CD14-positive monocyte (primary cell): ENCODE data around the gene EXT2. TPM values are rescaled to one million over a fixed set of nuclear protein-coding genes. Genes with fewer than 3 reads are reported as not detected.

Experiments used
- DNase-seq, 3 donors: peaks; one replicate each; pipeline ENCODE4 v3.0.0-alpha.2; 2011 to 2022
- H2AFZ ChIP-seq: 2 replicates; pipeline ENCODE4 v1.6.0; 2012; ENCODE audit warnings: mild to moderate bottlenecking, low read depth, low read length, inconsistent platforms; ENCODE audit not compliant: insufficient read depth, poor library complexity, severe bottlenecking
- H3K27ac ChIP-seq, 2 donors: 1 replicate in 1 of 2; 2 replicates in 1 of 2; pipeline ENCODE4 v1.5.1; 2012 to 2013; ENCODE audit warnings: low read length in 2 of 2, control low read depth in 1 of 2, inconsistent platforms in 1 of 2, low read depth in 1 of 2, mild to moderate bottlenecking in 1 of 2
- H3K27me3 ChIP-seq, 2 donors: one replicate each; pipeline versions ENCODE4 v1.6.0 to v1.6.1; 2011 to 2013; ENCODE audit warnings: low read length in 2 of 2; ENCODE audit not compliant: control insufficient read depth in 2 of 2, insufficient read depth in 2 of 2
- H3K36me3 ChIP-seq, 2 donors: replicated peaks in 1 of 2; 1 replicate in 1 of 2; 2 replicates in 1 of 2; pipeline versions ENCODE4 v1.5.1 to v1.6.1; 2012 to 2013; ENCODE audit warnings: low read length in 2 of 2, control low read depth in 1 of 2, inconsistent platforms in 1 of 2, mild to moderate bottlenecking in 1 of 2; ENCODE audit not compliant: insufficient read depth in 2 of 2, control insufficient read depth in 1 of 2
- H3K4me1 ChIP-seq, 2 donors: 1 replicate in 1 of 2; 2 replicates in 1 of 2; pipeline versions ENCODE4 v1.5.1 to v1.6.1; 2012 to 2013; ENCODE audit warnings: low read length in 2 of 2, control low read depth in 1 of 2, inconsistent platforms in 1 of 2, mild to moderate bottlenecking in 1 of 2, moderate library complexity in 1 of 2; ENCODE audit not compliant: insufficient read depth in 2 of 2, control insufficient read depth in 1 of 2
- H3K4me2 ChIP-seq: replicated peaks from 2 replicates; pipeline ENCODE3; 2012; ENCODE audit warnings: low read length, moderate library complexity, mild to moderate bottlenecking; ENCODE audit not compliant: poor library complexity, severe bottlenecking; ENCODE audit errors: extremely low read depth
- H3K4me3 ChIP-seq, 3 experiments: fragments of 200-600 bp in 1 of 3; sonication (generic) in 1 of 3; replicated peaks in 1 of 3; 1 replicate in 2 of 3; 2 replicates in 1 of 3; pipeline ENCODE4 v1.5.1; 2011 to 2013; ENCODE audit warnings: low read length in 3 of 3, mild to moderate bottlenecking in 3 of 3, control low read depth in 2 of 3, low read depth in 2 of 3, inconsistent platforms in 1 of 3, moderate library complexity in 1 of 3
- H3K79me2 ChIP-seq: 2 replicates; pipeline ENCODE4 v1.6.0; 2012; ENCODE audit warnings: mild to moderate bottlenecking, control low read depth, inconsistent platforms, low read length, moderate library complexity; ENCODE audit not compliant: insufficient read depth
- H3K9ac ChIP-seq: 2 replicates; pipeline ENCODE4 v1.6.0; 2017; ENCODE audit warnings: low read length, mild to moderate bottlenecking; ENCODE audit not compliant: insufficient read depth, poor library complexity, severe bottlenecking
- H3K9me3 ChIP-seq, 2 donors: replicated peaks in 1 of 2; 1 replicate in 1 of 2; 2 replicates in 1 of 2; pipeline versions ENCODE4 v1.5.1 to v1.6.1; 2012 to 2013; ENCODE audit warnings: low read length in 2 of 2, control low read depth in 1 of 2; ENCODE audit not compliant: control insufficient read depth in 1 of 2, insufficient read depth in 1 of 2
- H4K20me1 ChIP-seq: 2 replicates; pipeline ENCODE4 v1.6.0; 2012; ENCODE audit warnings: mild to moderate bottlenecking, low read length, control low read depth, moderate library complexity; ENCODE audit not compliant: insufficient read depth
- H3K27ac Mint-ChIP-seq, 7 donors: one replicate each; pipeline ENCODE4 v1.8.0; 2020; ENCODE audit warnings: mild to moderate bottlenecking in 7 of 7, mixed read lengths in 7 of 7, moderate library complexity in 6 of 7, inconsistent platforms in 2 of 7
- H3K27me3 Mint-ChIP-seq, 3 donors: one replicate each; pipeline ENCODE4 v1.8.0; 2021 to 2022; ENCODE audit warnings: low read depth in 3 of 3, mild to moderate bottlenecking in 3 of 3, mixed read lengths in 3 of 3, moderate library complexity in 3 of 3, inconsistent platforms in 1 of 3
- H3K36me3 Mint-ChIP-seq, 2 donors: one replicate each; pipeline ENCODE4 v1.8.0; 2020; ENCODE audit warnings: mixed read lengths in 2 of 2, inconsistent platforms in 1 of 2, mild to moderate bottlenecking in 1 of 2
- H3K4me1 Mint-ChIP-seq: one replicate; pipeline ENCODE4 v1.8.0; 2020; ENCODE audit warnings: mild to moderate bottlenecking, mixed read lengths
- H3K4me3 Mint-ChIP-seq, 2 donors: one replicate each; pipeline ENCODE4 v1.8.0; 2020; ENCODE audit warnings: mild to moderate bottlenecking in 2 of 2, mixed read lengths in 2 of 2, moderate library complexity in 1 of 2
- H3K9me3 Mint-ChIP-seq, 7 donors: one replicate each; pipeline ENCODE4 v1.8.0; 2020 to 2022; ENCODE audit warnings: mixed read lengths in 7 of 7, mild to moderate bottlenecking in 6 of 7, moderate library complexity in 6 of 7, inconsistent platforms in 2 of 7
- WGBS: methylation state at CpG from one replicate; pipeline ENCODE4 v1.1.5; 2013; ENCODE audit warnings: missing lambda C conversion rate; ENCODE audit not compliant: insufficient coverage; 5-methylcytosine and 5-hydroxymethylcytosine counted together
- intact Hi-C, 2 donors: fragments of 100-400 bp; cut with micrococcal nuclease; formaldehyde crosslinking; loops; one replicate each; pipeline versions ENCODE4 v1.15.0 to v1.15.1; 2023
- polyA plus RNA-seq, 3 donors: library from polyadenylated mRNA; depleted of rRNA in 1 of 3; unstranded in 2 of 3; stranded (reverse) in 1 of 3; fragments of 300-500 nt in 2 of 3; fragments of >200 nt in 1 of 3; fragmentation: Illumina TruSeq in 2 of 3; gene quantifications; 1 replicate in 2 of 3; 2 replicates in 1 of 3; pipeline ENCODE4 v1.2.3, GENCODE V29; 2012 to 2021
- TF ChIP-seq, protein P1 (sequence below): fragments of 200-600 bp; IDR thresholded peaks from one replicate; pipeline ENCODE4 v1.8.0; 2022; ENCODE audit warnings: antibody characterized with exemption, mild to moderate bottlenecking

EXT2 gene
- polyA plus RNA-seq, 3 donors, result 17.2 to 41.1 (median 34.2) TPM

DNA sequence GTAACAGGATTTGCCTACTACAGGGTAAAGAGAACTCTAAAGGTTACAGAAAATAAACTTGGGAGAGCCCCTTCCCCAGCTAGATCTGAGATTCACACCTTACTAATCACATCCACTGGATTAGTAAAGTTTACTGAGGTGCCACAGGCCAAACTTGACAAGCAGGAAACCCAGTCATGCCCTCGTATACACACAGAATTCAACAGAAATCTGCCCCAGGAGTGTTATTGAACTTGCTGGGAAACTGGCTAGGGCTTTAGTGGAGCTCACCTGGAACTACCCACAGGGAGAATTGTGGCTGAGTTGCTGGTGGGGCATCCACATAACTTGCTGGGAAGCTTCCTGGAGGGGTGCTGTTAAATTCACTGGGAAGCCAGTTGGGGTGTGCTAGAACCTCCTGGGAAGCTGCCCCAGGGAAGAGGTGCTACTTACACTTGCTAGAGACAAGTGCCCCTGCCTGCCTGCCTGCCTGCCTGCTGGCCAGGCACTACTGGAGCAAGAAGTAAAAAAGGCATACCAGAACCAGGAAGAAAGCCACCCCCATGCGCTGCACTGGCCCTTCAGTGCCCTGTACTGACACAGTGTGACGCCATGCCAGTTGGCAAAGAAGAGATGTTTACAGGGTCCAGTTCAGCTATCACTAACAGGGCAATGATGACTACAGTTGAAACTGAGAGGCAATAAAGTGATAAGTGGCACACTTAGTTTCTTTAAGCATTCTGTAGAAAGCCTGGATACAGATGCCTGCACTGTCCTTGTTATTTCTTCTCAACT, 108.0 kb downstream of the EXT2 start:
- no peaks in the 10 kb centered on the region for H3K4me1 ChIP-seq
- H2AFZ ChIP-seq, result no peak overlapping the region
- Mint-ChIP-seq H3K9me3 (no peaks in the 10 kb centered on the region), H3K27ac (no peak overlapping the region), H3K36me3 (peaks cover 50 to 54% of the 10 kb centered on the region in 2 donors), H3K4me3 (no peak overlapping the region), H3K27me3 (no peaks in the 10 kb centered on the region), H3K4me1 (peaks cover 5% of the 10 kb centered on the region)
- no peak for DNase-seq
- no peaks in the 10 kb centered on the region for H3K79me2 ChIP-seq
- intact Hi-C loops, result no loop called here
- no peaks in the 10 kb centered on the region for H4K20me1 ChIP-seq
- H3K4me3 ChIP-seq, result no peak overlapping the region
- H3K4me2 ChIP-seq, result no peak overlapping the region
- no peaks in the 10 kb centered on the region for H3K27me3 ChIP-seq
- no peaks in the 10 kb centered on the region for H3K9me3 ChIP-seq
- H3K9ac ChIP-seq, result no peak overlapping the region
- no peak overlapping the region for H3K27ac ChIP-seq
- 94% methylated on average over 2 of the region's 3 CpGs for WGBS
- H3K36me3 ChIP-seq, result peaks cover 6 to 54% of the 10 kb centered on the region in 2 donors
- TF ChIP-seq, protein P1, sequence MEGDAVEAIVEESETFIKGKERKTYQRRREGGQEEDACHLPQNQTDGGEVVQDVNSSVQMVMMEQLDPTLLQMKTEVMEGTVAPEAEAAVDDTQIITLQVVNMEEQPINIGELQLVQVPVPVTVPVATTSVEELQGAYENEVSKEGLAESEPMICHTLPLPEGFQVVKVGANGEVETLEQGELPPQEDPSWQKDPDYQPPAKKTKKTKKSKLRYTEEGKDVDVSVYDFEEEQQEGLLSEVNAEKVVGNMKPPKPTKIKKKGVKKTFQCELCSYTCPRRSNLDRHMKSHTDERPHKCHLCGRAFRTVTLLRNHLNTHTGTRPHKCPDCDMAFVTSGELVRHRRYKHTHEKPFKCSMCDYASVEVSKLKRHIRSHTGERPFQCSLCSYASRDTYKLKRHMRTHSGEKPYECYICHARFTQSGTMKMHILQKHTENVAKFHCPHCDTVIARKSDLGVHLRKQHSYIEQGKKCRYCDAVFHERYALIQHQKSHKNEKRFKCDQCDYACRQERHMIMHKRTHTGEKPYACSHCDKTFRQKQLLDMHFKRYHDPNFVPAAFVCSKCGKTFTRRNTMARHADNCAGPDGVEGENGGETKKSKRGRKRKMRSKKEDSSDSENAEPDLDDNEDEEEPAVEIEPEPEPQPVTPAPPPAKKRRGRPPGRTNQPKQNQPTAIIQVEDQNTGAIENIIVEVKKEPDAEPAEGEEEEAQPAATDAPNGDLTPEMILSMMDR, result no peak

DNA sequence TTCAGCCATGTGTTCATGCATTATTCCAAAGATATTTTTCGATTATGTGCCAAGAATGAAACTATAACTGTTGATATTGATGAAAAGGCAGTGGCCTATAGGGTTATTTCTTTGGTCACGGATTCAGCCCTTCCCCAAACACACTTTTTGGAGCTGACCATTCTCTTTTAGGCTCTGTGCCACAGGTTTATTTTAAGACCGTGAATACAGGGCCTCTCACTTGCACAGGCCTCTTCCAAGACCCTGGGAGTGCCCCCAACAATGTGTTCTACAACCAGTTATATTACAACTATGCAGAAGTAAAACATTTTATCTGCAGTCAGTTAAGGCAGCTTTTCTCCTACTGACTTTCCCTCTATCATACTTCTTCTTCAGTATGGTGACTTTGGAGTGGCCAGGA, 109.9 kb downstream of the EXT2 start:
- H3K9ac ChIP-seq, result no peak overlapping the region
- H4K20me1 ChIP-seq, result no peaks in the 10 kb centered on the region
- Mint-ChIP-seq H3K4me1 (no peaks in the 10 kb centered on the region), H3K9me3 (peaks cover 0 to 2% (median 0%) of the 10 kb centered on the region in 7 donors), H3K27ac (no peak overlapping the region), H3K4me3 (no peak overlapping the region), H3K27me3 (no peaks in the 10 kb centered on the region), H3K36me3 (peaks cover 42 to 47% of the 10 kb centered on the region in 2 donors)
- H3K9me3 ChIP-seq, result no peaks in the 10 kb centered on the region
- no peak overlapping the region for H2AFZ ChIP-seq
- H3K4me3 ChIP-seq, result no peak overlapping the region
- no peaks in the 10 kb centered on the region for H3K4me1 ChIP-seq
- no peak for DNase-seq
- H3K79me2 ChIP-seq, result no peaks in the 10 kb centered on the region
- intact Hi-C loops, result no loop called here
- H3K27me3 ChIP-seq, result no peaks in the 10 kb centered on the region
- 100% methylated on average over 1 of the region's 3 CpGs for WGBS
- H3K4me2 ChIP-seq, result no peak overlapping the region
- TF ChIP-seq, protein P1, result no peak
- peaks cover 6 to 57% of the 10 kb centered on the region in 2 donors for H3K36me3 ChIP-seq
- no peak overlapping the region for H3K27ac ChIP-seq
